ENCODE data around the gene NME9.
"Not testable (repeated sequence)": the region's sequence is repeated elsewhere in the genome, so short reads cannot be mapped to it uniquely, and the experiment has no call there.

Gene NME9

DNA sequence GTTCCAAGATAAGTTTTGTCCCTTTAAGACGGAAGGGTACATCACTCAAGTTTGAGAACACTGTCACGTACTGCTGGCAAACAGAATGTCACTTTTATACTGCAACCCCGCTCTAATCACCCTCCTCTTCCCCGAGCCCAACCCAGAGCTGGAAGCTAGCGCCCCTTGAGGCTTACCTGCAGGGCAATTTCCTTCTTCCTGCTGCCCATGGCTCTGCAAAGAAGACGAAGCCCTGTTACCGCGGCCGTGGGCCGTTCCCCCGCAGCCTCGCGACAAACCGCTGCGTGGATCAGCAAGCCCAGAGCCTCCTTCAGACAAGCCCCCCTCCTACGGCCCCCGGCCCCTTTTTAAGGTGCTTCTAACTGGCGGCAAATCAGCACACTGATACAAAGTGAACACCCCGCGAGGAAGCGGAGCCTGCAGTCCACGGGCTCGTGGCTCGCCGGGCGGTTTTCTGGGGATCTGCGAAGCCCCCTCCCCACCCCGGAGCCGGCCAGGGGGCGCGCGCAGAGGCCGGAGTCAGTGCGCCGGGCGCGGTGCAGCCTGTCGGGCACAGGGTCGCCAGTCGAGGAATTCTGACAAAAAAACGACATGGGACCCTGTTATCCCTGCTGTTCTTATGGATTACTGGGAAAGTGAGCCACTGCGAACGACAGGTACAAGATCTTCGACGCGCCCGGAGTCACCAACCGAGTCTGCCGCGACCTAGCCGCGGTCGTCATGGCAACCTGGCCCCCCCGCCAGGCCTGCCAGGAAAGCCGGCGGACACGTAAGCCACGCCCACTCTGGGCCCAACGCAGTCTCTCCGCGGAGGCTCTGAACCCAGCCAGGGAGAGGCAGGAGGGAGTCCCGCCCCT lies at the start of gene NME9:
NME9 (minus strand) TSS at position 725 of the 857 bp plus-strand sequence; CDS start at position 209, 516 bp downstream.
- no peak for DNase-seq (ENCODE audit: low read depth, low spot score)

DNA sequence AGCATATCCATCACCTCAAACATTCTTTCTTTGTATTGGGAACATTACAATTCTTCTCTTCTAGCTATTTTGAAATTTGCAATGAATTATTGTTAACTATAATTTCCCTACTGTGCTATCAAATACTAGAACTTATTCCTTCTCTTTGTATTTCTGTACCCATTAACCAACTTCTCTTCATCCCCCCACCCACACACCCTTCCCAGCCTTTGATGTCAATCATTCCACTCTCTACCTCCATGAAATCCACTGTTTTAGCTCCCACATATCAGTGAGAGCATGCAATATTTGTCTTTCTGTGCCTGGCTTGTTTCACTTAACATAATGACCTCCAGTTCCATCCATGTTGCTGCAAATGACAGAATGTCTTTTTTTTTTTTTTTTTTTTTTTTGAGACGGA lies 49.3 kb upstream of the NME9 start:
- DNase-seq (ENCODE audit: low read depth, low spot score), result no peak

GRCh38 chr3:138378331-138378730 lies 48.7 kb upstream of the NME9 start:
- no peak for DNase-seq (ENCODE audit: low read depth, low spot score)

DNA sequence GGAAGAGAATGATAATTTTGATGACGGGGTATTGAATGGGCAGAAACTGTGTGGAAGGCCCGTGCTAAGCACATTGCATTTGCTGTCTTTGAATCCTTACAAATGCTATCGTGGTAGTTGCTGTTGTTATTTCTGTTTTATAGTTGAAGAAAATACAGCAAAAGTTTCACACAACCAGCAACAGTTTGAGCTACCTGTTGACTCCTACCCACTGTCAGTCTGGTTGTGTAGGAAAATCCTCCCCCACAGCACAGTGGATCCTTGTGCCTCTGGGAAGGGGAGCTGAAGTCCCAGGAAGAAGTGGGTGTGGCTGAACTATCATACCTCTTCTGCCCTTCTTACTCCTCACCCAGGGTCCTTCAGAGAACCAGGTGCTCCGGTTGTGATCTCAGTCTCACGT lies 48.2 kb upstream of the NME9 start:
- no peak for DNase-seq (ENCODE audit: low read depth, low spot score)

GRCh38 chr3:138377212-138377611 lies 47.6 kb upstream of the NME9 start:
- not testable (repeated sequence) for DNase-seq (ENCODE audit: low read depth, low spot score)

GRCh38 chr3:138376663-138377062 lies 47.0 kb upstream of the NME9 start:
- DNase-seq (ENCODE audit: low read depth, low spot score), result no peak

DNA sequence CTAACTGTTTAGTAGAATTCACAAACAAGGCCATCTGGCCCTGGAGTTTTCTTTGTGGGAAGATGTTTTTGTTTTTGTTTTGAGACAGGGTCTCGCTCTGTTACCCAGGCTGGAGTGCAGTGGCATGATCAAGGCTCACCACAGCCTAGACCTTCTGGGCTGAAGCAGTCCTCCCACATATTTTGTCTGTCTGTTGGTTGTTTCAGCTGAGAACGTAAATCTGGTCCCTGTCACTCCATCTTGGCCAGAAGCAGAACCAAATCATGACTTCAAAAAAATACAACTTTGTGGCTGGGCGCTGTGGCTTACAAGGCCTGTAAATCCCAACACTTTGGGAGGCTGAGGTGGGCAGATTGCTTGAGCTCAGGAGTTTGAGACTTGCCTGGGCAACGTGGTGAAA lies 45.8 kb upstream of the NME9 start:
- no peak for DNase-seq (ENCODE audit: low read depth, low spot score)

- no peak for DNase-seq (ENCODE audit: low read depth, low spot score)
Observed at GRCh38 chr3:138374573-138375134, 45.0 kb upstream of the NME9 start.

- no peak for DNase-seq (ENCODE audit: low read depth, low spot score)
Observed at GRCh38 chr3:138373736-138374094, 44.1 kb upstream of the NME9 start.

DNA sequence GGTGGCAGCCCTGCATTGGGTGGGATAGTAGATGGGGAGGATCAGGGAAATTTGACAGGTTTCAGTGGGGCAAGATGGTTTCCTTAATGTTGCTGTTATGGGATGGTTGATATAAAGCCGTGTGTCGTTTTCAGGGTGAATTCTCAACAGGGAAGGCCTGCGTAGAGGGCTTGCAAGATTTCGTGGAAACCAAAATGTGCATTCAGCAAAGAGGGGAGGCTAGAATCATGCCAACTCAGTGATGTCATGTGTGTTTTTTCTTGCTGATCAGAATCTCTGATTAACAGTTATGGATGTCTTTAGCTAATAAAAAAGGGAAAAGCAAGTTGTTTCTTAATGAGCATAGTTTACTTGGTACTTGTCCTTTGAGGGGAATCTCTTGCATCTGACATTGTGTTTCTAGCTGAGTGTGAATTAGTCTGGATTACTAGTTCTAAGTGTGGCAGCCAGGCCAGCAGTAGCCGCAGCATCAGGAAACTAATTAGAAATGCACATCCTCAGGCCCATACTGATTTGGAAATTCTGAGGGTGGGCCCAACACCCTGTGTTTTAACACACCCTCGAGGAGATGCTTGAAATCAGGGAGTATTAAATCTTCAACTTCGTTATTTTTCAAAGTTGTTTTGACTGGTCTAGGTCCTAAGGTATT lies 43.6 kb upstream of the NME9 start:
- no peak for DNase-seq (ENCODE audit: low read depth, low spot score)

GRCh38 chr3:138371070-138371965 lies 41.7 kb upstream of the NME9 start:
- DNase-seq (ENCODE audit: low read depth, low spot score), result no peak

DNA sequence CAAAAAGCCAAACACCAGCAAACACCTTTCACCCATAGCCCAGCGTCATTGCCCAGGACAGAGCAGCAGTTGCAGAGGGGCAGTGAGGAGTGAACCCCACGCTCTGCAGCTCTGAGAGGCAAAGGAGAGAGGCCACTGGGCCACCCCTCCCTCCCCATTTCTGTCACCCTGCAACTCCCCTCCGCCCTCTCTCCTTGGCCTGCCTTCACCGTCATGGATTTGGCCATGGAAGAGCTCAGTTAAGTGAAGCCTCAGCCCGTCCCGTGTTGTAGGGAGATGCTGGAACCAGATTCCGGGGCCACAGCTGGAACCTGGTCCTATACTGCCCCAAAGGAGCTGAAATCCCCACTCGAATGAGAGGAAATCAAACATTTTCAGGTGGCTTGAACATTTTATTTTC lies 40.7 kb upstream of the NME9 start:
- no peak for DNase-seq (ENCODE audit: low read depth, low spot score)

DNA sequence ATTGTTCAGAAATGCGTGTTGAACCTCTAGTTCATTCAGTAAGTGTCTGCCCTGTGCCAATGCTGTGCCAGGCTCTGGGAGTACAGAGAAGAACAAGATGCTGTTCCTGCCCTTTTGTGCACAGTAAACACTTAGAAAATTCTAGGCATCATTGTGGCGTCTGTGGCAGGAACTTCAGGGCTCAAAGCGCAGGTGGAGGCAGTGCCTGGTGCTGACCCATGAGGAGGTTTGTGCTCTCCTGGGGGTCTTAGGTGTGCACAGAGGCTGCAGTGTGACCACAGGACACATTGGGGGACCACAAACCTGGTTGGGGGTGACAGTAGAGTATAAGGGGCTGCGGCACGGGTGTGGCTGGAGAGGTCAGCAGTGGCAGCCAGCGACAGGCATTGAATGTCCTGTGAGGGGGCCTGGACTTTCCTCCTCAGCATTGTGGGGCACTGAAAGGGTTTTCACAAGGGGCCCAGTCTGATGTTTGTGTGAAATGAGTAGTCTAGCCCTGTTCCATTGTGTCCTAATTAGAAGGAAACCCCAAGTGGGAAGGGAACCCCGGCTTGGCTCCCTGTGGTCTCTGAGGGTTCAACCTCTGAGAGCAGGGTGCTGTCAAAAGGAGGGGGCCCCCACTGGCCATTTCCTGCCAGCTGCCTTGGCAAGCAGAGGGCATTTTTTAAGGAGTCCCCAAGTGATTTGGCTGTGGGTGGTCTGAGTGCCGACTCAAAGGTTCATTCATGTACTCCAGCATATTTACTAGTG lies 39.7 kb upstream of the NME9 start:
- no peak for DNase-seq (ENCODE audit: low read depth, low spot score)

DNA sequence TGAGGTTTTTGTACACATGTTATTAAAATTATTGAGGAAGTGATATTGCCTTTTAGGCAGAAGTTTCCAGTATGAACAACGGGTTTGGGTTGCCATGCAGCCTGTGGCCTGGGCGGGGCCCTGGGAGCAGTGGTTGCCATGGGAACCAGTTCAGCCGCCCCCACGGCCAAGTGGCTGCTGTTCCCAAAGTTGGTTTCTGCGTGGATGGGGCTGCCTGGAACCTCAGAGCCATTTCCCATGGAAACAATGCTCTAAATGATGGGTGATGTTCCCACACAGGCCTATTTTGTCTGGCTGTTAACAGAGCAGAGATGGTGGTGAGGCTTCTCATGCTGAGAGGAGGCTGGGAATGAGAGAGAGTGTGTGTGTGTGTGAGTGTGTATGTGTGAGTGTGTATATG lies 38.3 kb upstream of the NME9 start:
- no peak for DNase-seq (ENCODE audit: low read depth, low spot score)

DNA sequence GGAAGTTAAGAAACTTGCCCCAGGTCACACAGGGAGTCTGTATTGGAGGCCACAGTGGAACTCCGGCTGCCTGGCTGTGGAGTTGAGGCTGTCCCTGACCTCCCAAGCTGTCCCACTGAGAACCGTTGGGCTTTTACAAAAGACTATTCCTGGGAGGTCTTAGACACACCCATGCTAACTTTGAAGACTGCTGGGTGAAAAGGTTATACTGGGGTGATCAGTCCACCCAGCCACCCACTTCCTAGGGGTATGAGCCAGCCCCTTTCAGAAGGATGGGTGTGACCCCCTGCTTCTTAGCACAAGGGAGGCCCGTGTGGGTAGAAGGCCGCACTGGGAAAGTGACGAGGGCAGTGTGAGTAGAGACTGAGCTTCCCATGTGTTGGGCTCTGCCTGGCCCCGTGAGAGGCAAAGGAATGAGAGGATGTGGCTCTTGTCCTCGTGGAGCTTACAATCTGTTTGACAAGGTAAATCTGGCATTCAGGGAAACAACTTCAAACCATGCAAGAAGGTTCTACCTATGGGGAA lies 37.7 kb upstream of the NME9 start:
- DNase-seq (ENCODE audit: low read depth, low spot score), result no peak

GRCh38 chr3:138366006-138366759 lies 36.5 kb upstream of the NME9 start:
- DNase-seq (ENCODE audit: low read depth, low spot score), result no peak

- DNase-seq (ENCODE audit: low read depth, low spot score), result no peak
Observed at GRCh38 chr3:138365253-138365555, 35.6 kb upstream of the NME9 start.

DNA sequence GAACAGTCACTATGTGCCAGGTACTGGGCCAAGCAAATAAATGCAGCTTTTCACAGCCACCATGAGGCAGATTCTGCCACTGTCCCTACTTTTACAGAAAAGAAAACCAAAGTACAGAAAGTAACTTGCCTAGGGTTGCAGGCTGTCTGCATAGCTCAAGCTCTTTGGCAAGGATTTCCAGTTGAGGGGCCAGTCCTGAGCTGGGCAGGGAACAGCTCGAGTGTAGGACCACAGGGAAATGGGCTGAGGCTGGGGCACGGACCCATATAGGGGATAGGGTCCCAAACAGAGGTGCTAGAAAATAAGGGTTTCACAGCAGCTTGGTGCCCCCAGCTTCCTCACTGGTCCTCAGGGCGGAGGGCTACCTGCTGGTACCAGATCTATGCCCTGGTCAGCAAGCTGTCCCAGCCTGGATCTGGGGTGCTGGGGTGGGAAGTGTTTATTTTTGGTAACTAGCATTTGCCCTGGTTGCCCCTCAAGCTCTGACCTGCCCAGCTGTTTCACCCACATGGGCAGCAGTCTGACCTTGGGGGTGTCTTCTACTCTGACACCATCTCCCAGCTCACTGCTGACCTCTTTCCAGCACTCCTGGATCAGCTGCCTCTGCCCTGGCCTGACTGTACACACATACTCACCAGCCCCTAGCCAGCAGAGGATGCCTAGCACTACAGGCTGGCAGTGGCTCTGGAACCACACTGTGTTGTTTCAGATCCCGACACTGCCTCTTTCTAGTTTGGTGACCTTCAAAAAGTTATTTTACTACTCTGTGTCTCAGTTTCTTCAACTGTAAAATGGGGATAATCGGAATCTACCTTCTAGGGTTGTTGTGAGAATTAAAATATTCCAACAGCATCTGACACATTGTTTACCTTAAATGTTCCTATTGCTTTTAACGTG lies 35.0 kb upstream of the NME9 start:
- no peak for DNase-seq (ENCODE audit: low read depth, low spot score)

- no peak for DNase-seq (ENCODE audit: low read depth, low spot score)
Observed at GRCh38 chr3:138363322-138363721, 33.7 kb upstream of the NME9 start.
